Effector memory CD4-positive, alpha-beta T cell (primary cell): ENCODE measurements around the gene CREBL2.

Experiments
- DNase-seq, 3 donors: peaks; one replicate each; pipeline ENCODE4 v3.0.0-alpha.2; 2020
- H3K27ac ChIP-seq: 2 replicates; pipeline ENCODE4 v1.7.0; 2013; ENCODE audit warnings: mild to moderate bottlenecking, low read length, moderate library complexity; ENCODE audit not compliant: insufficient read depth, poor library complexity, severe bottlenecking
- H3K27me3 ChIP-seq: replicated peaks from 2 replicates; pipeline ENCODE4 v1.7.0; 2013; ENCODE audit warnings: mild to moderate bottlenecking, low read length; ENCODE audit not compliant: insufficient read depth, control insufficient read depth, poor library complexity, severe bottlenecking
- H3K36me3 ChIP-seq: 2 replicates; pipeline ENCODE4 v1.7.0; 2013; ENCODE audit warnings: mild to moderate bottlenecking, low read length, moderate library complexity; ENCODE audit not compliant: control insufficient read depth, insufficient read depth
- H3K4me1 ChIP-seq: 2 replicates; pipeline ENCODE4 v1.7.0; 2013; ENCODE audit warnings: low read length, mild to moderate bottlenecking; ENCODE audit not compliant: control insufficient read depth, insufficient read depth, poor library complexity, severe bottlenecking
- H3K4me3 ChIP-seq: 2 replicates; pipeline ENCODE4 v1.7.0; 2013; ENCODE audit warnings: low read length, low read depth, mild to moderate bottlenecking; ENCODE audit not compliant: insufficient read depth, poor library complexity, severe bottlenecking
- H3K9me3 ChIP-seq: 2 replicates; pipeline ENCODE4 v1.7.0; 2013; ENCODE audit warnings: mild to moderate bottlenecking, low read length, moderate library complexity; ENCODE audit not compliant: control insufficient read depth

The CREBL2 gene

DNA sequence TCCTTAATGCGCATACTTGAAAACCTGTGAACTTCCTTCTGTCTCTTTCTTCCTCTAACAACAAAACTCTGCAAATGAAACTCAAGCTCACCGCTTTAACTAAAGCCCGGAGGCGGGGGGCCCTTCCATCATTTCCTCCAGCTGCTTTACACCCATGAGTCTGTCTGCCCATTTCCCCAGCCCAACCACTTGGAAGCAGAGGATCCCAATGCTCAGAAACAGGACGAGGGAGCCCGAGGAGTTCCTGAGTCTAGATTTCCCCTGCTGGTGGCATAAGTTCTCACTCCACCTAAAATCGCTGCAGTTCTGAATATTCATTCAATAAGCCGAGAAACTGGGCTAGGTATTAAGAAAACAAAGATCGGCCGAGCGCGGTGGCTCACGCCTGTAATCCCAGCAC, 53.5 kb downstream of the CREBL2 start:
- Histone ChIP-seq H3K27me3 (no peaks in the 10 kb centered on the region), H3K27ac (no peak overlapping the region)
- no peak for DNase-seq

DNA sequence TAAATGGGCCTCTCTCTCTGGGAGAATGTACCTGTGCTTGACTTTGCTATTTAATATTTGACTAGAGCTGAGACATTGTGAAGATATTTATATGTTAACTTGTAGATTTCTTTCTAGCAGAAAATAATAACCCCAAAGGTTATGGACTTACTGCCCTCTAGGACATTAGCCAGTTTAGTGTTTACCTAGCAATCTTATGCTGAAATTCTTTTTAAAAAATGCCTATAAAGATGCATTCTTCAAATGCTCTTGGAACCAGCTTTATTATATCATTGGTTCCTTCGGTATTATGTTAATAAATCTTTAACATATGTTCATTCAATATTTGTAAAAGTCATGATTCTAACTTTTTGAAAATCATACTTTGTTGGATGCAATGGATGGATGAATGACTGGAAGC, 56.3 kb downstream of the CREBL2 start:
- no peak overlapping the region for H3K27ac ChIP-seq
- no peak for DNase-seq
- H3K27me3 ChIP-seq: no peaks in the 10 kb centered on the region
- H3K4me3 ChIP-seq: no peak overlapping the region
- no peaks in the 10 kb centered on the region for H3K36me3 ChIP-seq
- H3K4me1 ChIP-seq: no peaks in the 10 kb centered on the region
- no peaks in the 10 kb centered on the region for H3K9me3 ChIP-seq

More for the DNA sequence above, 53.5 kb downstream of the CREBL2 start:
- Histone ChIP-seq H3K4me3 (no peak overlapping the region), H3K9me3 (no peaks in the 10 kb centered on the region), H3K36me3 (no peaks in the 10 kb centered on the region), H3K4me1 (no peaks in the 10 kb centered on the region)

DNA sequence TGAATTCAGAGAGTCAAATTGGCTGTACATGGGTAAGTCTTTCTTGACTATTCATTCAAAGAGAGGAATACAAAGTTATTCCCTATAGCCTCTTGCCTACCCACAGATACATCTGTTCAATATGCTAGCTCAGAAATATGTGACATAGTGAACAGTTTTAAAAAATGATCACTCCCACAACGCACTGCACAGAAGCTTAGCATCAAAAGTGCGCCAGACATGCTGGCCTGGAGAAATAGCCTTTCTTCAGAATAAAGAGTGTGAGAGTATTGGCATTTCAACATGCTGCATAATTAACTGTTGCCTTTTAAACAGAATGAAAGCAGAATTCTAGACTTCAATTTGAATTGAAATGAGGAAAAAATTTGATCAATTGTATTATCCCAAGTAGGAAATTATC, 57.3 kb downstream of the CREBL2 start:
- DNase-seq: no peak
- Histone ChIP-seq H3K27ac (no peak overlapping the region), H3K4me1 (no peaks in the 10 kb centered on the region), H3K9me3 (no peaks in the 10 kb centered on the region), H3K4me3 (no peak overlapping the region), H3K27me3 (no peaks in the 10 kb centered on the region), H3K36me3 (no peaks in the 10 kb centered on the region)

DNA sequence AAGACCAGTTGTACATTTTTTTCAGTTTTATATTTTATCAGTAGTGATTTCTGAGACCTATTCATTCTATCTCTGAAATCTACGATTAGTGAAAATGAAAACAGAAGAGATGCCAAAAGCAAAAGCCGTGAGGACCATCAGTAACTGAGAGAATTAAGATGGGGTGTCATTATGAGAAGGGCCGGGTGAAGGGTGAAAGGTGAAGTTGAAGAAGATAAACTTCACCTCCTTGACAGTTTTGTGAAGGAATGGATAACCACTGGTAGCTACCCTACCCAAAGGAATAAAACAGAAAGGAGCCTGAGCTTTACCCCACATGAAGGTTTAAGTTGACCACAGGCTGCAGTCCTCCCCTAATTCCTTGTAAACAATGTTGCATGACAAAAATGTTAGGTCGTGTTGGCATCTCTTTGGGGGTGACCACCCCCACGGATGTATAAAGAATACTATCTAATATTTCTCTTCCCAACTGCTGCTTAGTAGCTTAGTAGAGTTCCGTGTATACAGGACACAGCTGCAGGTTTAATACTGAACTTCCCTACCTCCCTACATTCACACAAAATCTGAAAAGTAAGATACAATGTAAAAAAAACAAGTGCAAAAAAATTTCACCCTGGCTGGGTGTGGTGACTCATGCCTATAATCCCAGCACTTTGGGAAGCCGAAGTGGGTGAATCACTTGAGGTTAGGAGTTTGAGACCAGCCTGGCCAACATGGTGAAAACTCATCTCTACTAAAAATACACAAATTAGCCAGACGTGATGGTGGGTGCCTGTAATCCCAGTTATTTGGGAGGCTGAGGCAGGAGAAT, 60.4 kb downstream of the CREBL2 start:
- Histone ChIP-seq H3K27ac (no peak overlapping the region), H3K4me1 (no peaks in the 10 kb centered on the region), H3K4me3 (no peak overlapping the region), H3K36me3 (no peaks in the 10 kb centered on the region), H3K9me3 (no peaks in the 10 kb centered on the region), H3K27me3 (no peaks in the 10 kb centered on the region)
- DNase-seq: no peak

DNA sequence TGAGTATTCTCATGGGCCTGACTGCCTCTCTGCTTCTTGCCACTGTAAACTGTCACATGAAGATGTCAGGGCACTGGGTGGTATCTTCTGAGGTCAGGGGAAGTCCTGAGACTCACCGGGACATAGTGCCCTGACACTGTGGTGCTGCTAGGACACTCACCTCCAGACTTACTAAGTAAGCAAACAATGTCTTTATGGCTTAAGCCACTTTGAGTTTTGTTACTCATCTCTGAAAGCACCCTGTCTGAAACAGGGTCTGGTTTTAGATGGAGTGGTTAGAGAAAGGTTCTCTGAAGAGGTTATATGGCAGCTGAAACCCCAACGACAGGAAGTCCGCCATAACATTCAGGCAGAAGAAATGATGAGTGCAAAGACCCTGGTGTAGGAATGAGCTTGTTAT, 61.6 kb downstream of the CREBL2 start:
- Histone ChIP-seq H3K4me3 (no peak overlapping the region), H3K4me1 (no peaks in the 10 kb centered on the region), H3K27me3 (no peaks in the 10 kb centered on the region), H3K9me3 (no peaks in the 10 kb centered on the region), H3K36me3 (no peaks in the 10 kb centered on the region), H3K27ac (no peak overlapping the region)
- no peak for DNase-seq

DNA sequence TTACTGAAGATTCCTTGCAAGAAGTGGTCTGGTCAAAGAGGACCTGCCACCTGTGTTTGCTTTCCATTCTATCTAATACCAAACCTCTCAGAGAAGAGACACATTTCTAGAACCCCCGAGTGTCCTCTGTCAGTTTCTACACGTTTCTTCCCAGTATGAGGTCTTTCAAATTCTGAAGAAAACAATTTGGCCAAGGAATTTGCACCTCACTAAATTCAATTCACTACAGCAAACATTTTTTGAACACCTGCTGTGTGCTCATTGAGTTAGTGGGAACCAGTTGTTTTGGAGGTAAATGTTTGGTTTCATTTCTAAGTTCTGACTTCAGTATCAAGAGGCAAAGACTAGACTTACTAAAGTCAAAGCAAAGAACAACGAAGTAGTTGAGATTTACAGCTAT, 64.9 kb downstream of the CREBL2 start:
- DNase-seq: no peak
- Histone ChIP-seq H3K27me3 (no peaks in the 10 kb centered on the region), H3K4me3 (no peak overlapping the region), H3K36me3 (no peaks in the 10 kb centered on the region), H3K27ac (no peak overlapping the region), H3K4me1 (no peaks in the 10 kb centered on the region), H3K9me3 (no peaks in the 10 kb centered on the region)

DNA sequence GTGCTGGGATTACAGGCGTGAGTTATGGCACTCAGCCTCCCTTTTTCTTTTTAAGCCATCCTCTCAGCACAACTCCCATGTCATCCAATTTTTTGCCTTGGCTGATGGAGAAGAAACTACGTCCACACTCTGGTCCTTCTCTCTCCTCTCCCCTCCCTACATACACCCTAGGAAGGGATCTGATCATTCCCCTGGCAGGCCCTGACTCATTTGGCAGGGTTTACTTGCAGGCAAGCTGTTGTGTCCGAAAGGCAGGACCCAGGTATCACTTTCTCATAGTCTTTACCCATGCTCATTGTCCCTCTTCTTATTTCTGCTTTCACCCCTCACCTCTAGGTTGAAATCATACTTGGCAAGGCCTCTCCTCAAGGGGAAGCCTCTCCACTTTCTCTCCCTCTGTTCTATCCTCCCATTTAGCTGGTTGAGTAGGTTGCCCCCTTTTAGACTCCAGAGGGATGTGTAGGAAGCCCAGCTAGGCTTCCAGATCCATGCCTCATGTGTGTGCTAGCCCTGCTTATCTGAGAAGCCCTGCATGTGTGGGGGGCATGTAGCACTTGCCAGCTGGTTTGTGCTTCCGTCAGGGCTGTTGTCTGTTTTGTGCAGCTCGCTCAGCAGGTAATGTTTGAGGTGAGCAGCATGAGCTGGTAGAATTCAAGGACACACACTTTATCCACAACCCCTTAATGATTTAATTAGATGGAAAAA, 69.5 kb downstream of the CREBL2 start:
- no peak overlapping the region for H3K4me3 ChIP-seq
- DNase-seq: no peak
- H3K27me3 ChIP-seq: no peaks in the 10 kb centered on the region
- H3K4me1 ChIP-seq: no peaks in the 10 kb centered on the region
- no peak overlapping the region for H3K27ac ChIP-seq
- no peaks in the 10 kb centered on the region for H3K9me3 ChIP-seq
- H3K36me3 ChIP-seq: no peaks in the 10 kb centered on the region

DNA sequence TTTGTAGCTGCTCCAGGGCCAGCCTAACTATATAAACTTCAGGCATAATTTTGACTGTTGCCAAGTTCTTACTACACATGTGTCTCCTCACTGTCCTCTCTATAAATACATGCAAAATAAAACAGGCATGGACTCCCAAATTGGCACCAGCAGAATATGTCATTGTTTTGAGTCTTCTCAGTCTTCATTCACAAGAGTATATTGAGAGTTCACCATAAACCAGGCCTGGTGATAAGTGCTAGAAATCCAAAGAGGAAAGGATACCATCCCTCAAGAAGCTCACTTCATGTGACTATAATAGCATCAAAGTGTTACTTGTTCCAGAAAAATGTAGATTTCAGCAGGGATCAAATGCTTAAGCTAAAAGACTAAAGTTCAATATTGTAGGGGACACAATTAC, 70.6 kb downstream of the CREBL2 start:
- Histone ChIP-seq H3K4me3 (no peak overlapping the region), H3K27ac (no peak overlapping the region), H3K9me3 (no peaks in the 10 kb centered on the region), H3K4me1 (no peaks in the 10 kb centered on the region), H3K27me3 (no peaks in the 10 kb centered on the region), H3K36me3 (no peaks in the 10 kb centered on the region)
- DNase-seq: no peak

DNA sequence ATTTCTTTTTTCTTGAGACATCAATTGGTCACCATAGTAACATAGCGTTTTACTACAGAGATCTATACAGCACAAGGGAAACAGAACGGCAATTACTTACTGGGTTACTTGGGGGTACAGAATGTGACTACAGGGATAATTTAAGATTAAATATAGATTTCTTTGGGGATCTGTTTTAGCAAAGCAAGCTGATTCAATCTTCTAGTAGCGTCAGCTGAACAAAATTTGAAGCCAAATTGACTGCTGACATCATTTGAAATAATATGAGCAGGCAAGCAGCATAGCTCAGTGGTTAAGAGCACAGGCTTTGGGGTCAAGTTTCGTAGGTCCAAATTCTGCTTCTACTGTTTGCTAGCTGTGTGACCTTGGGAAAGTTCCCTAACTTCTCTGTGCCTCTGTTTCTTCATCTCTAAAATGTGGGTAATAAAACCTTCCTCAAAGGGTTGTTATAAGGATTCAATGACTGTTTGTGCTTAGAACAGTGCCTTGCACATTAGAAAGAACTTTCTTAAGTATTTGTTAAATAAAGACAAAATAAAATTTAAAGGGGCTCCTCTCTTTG, 71.5 kb downstream of the CREBL2 start:
- Histone ChIP-seq H3K27ac (no peak overlapping the region), H3K27me3 (no peaks in the 10 kb centered on the region), H3K9me3 (no peaks in the 10 kb centered on the region), H3K4me3 (no peak overlapping the region), H3K4me1 (no peaks in the 10 kb centered on the region), H3K36me3 (no peaks in the 10 kb centered on the region)
- no peak for DNase-seq

DNA sequence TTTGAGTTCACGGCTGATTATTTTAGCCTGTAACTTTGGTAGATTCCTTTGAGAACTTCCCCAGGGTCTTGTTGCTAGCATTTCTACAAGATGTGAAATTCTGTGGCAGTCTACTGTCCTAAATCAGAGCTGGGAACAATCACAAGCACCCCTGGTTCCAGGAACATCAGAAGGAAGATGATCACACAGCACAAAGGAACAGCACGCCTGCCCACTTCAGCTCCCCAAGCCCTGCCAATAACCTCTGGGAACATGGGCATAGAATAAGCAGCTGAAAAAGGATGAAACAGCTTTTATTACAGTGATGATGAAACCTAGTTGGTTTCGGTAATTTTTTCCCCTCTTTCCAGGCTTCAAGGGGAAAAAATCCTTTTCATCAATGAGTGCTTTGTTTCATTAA, 72.0 kb downstream of the CREBL2 start:
- Histone ChIP-seq H3K36me3 (no peaks in the 10 kb centered on the region), H3K9me3 (no peaks in the 10 kb centered on the region), H3K4me1 (no peaks in the 10 kb centered on the region), H3K4me3 (no peak overlapping the region), H3K27ac (no peak overlapping the region), H3K27me3 (no peaks in the 10 kb centered on the region)
- DNase-seq: no peak
